GM10847 (cell line): Measurements from ENCODE around the gene PARD3B.

Experiments used
- POLR2A ChIP-seq: IDR thresholded peaks from 2 replicates; pipeline ENCODE4 v1.6.1; 2011; ENCODE audit not compliant: insufficient read length; ENCODE audit errors: extremely low read depth

PARD3B gene

GRCh38 chr2:205545971-205546816, 1000.9 kb downstream of the PARD3B start:
- no peak for TF ChIP-seq POLR2A

GRCh38 chr2:205555566-205556230, 1010.4 kb downstream of the PARD3B start:
- TF ChIP-seq POLR2A = no peak

- TF ChIP-seq POLR2A = no peak
These were observed 1011.1 kb downstream of the PARD3B start for GRCh38 chr2:205556357-205556756.

- TF ChIP-seq POLR2A = no peak
These were observed 1011.7 kb downstream of the PARD3B start for GRCh38 chr2:205556841-205557539.

GRCh38 chr2:205557873-205558272, 1012.6 kb downstream of the PARD3B start:
- no peak for TF ChIP-seq POLR2A

GRCh38 chr2:205561441-205561840, 1016.2 kb downstream of the PARD3B start:
- no peak for TF ChIP-seq POLR2A

- no peak for TF ChIP-seq POLR2A
These were observed 1018.4 kb downstream of the PARD3B start for GRCh38 chr2:205563646-205564045.

- no peak for TF ChIP-seq POLR2A
These were observed 1019.3 kb downstream of the PARD3B start for GRCh38 chr2:205564346-205565141.

GRCh38 chr2:205565142-205565522, 1019.9 kb downstream of the PARD3B start:
- no peak for TF ChIP-seq POLR2A

GRCh38 chr2:205566606-205567168, 1021.4 kb downstream of the PARD3B start:
- no peak for TF ChIP-seq POLR2A

- TF ChIP-seq POLR2A = no peak
These were observed 1023.3 kb downstream of the PARD3B start for GRCh38 chr2:205568620-205569019.

- no peak for TF ChIP-seq POLR2A
These were observed 1025.4 kb downstream of the PARD3B start for GRCh38 chr2:205570648-205571047.

- no peak for TF ChIP-seq POLR2A
These were observed 1026.2 kb downstream of the PARD3B start for GRCh38 chr2:205571360-205571959.

- no peak for TF ChIP-seq POLR2A
These were observed 1028.7 kb downstream of the PARD3B start for GRCh38 chr2:205574001-205574400.
